Lower lobe of right lung (tissue), 2 donors: ENCODE measurements around the gene CTBP1. TPM values are rescaled to one million over a fixed set of nuclear protein-coding genes. Genes with fewer than 3 reads are reported as not detected.

Experiments
- ATAC-seq, 2 donors: fragments of 200-7000 bp; cut with Tn5 transposase; one replicate each; pipeline ENCODE4 v1.9.1; 2020 to 2022; ENCODE audit warnings: mild to moderate bottlenecking in 2 of 2, moderate library complexity in 2 of 2
- DNase-seq: peaks from one replicate; pipeline ENCODE4 v3.0.0-alpha.2; 2020
- H3K27ac ChIP-seq: fragments of 200-600 bp; one replicate; pipeline ENCODE4 v1.8.0; 2022
- H3K27me3 ChIP-seq: fragments of 200-600 bp; one replicate; pipeline ENCODE4 v1.8.0; 2022; ENCODE audit warnings: low read depth
- H3K36me3 ChIP-seq: fragments of 200-600 bp; one replicate; pipeline ENCODE4 v1.8.0; 2022; ENCODE audit warnings: mild to moderate bottlenecking
- H3K4me1 ChIP-seq: fragments of 200-600 bp; one replicate; pipeline ENCODE4 v1.8.0; 2022
- H3K4me3 ChIP-seq: fragments of 200-600 bp; one replicate; pipeline ENCODE4 v1.8.0; 2022; ENCODE audit warnings: mild to moderate bottlenecking
- H3K9me3 ChIP-seq: fragments of 200-600 bp; one replicate; pipeline ENCODE4 v1.8.0; 2022
- CTCF ChIP-seq: fragments of 200-600 bp; IDR thresholded peaks from one replicate; pipeline ENCODE4 v1.8.0; 2022; ENCODE audit warnings: antibody characterized with exemption, mild to moderate bottlenecking
- intact Hi-C: fragments of 100-400 bp; cut with DNase I; formaldehyde crosslinking; loops from one replicate; pipeline ENCODE4 v1.11.0; 2022
- total RNA-seq: library from RNA; stranded (reverse); fragmentation: NEBNext Ultra II Directional; extraction: Animal tissue kit (Norgen Biotek cat#: 25700); gene quantifications from one replicate; pipeline ENCODE4 v1.2.1, GENCODE V29; 2021
- donor health status: DM: no; HTN: yes; CAD: no; lungs with severe emphysema.

The CTBP1 gene
- total RNA-seq, 1 donor from 2014 or later = 165 TPM

- H3K27me3 ChIP-seq = no peaks in the 10 kb centered on the region
- peaks cover 60% of the 10 kb centered on the region for H3K4me1 ChIP-seq
- intact Hi-C loops = no loop called here
- no peak for TF ChIP-seq CTCF
- H3K4me3 ChIP-seq = no peak overlapping the region
- H3K9me3 ChIP-seq = no peaks in the 10 kb centered on the region
- no peak overlapping the region for H3K27ac ChIP-seq
- H3K36me3 ChIP-seq = peaks cover 22% of the 10 kb centered on the region
- DNase-seq (no peak), ATAC-seq (no peak)
Measured at GRCh38 chr4:1244081-1244977, 4.6 kb downstream of the CTBP1 start.

DNA sequence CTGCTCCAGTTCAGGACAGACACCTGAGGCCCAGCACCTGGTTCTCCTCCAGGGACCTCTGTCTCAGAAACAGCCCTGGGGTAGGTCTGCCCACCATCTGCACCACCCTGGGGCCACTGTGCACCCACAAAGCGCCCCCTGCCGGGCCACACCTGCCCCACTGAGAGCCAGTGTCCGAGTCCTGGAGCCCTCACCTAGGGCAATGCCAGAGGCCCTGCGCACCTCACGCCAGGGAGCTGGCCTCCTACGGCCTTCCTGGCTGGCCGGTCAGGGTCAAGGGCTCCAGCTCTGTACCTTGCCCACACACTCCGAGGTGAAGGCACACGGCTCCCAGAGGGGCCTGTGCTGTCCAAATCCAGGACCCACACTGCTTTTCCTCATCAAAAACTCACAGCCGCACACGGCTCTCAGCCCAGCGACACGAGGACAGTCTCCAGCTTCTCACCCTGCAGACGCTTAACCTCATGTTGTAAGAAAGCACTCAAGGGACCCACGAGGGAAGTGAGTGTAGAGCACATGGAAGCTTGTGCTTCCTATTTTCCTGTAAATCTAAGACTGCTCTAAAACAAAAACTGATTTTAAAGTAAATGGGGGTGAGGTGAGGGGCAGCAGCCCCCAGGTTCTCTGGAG, 5.4 kb downstream of the CTBP1 start:
- TF ChIP-seq CTCF = no peak
- no peaks in the 10 kb centered on the region for H3K9me3 ChIP-seq
- ATAC-seq = no peak
- DNase-seq = no peak
- H3K27me3 ChIP-seq = no peaks in the 10 kb centered on the region
- H3K4me1 ChIP-seq = peaks cover 60% of the 10 kb centered on the region
- H3K4me3 ChIP-seq = no peak overlapping the region
- H3K36me3 ChIP-seq = peaks cover 30% of the 10 kb centered on the region
- intact Hi-C loops = no loop called here
- no peak overlapping the region for H3K27ac ChIP-seq

- H3K4me1 ChIP-seq = peaks cover 60% of the 10 kb centered on the region
- no peak overlapping the region for H3K4me3 ChIP-seq
- H3K9me3 ChIP-seq = no peaks in the 10 kb centered on the region
- no peak overlapping the region for H3K27ac ChIP-seq
- no peak for ATAC-seq
- no peak for TF ChIP-seq CTCF
- no peak for DNase-seq
- H3K27me3 ChIP-seq = no peaks in the 10 kb centered on the region
- H3K36me3 ChIP-seq = peaks cover 37% of the 10 kb centered on the region
- intact Hi-C loops = no loop called here
Measured at GRCh38 chr4:1242506-1243450, 6.2 kb downstream of the CTBP1 start.

- H3K27ac ChIP-seq = no peak overlapping the region
- no peak for TF ChIP-seq CTCF
- no peaks in the 10 kb centered on the region for H3K9me3 ChIP-seq
- peaks cover 55% of the 10 kb centered on the region for H3K4me1 ChIP-seq
- peaks cover 38% of the 10 kb centered on the region for H3K36me3 ChIP-seq
- intact Hi-C loops = no loop called here
- no peaks in the 10 kb centered on the region for H3K27me3 ChIP-seq
- no peak overlapping the region for H3K4me3 ChIP-seq
- DNase-seq (no peak), ATAC-seq (no peak)
Measured at GRCh38 chr4:1241936-1242505, 6.9 kb downstream of the CTBP1 start.

DNA sequence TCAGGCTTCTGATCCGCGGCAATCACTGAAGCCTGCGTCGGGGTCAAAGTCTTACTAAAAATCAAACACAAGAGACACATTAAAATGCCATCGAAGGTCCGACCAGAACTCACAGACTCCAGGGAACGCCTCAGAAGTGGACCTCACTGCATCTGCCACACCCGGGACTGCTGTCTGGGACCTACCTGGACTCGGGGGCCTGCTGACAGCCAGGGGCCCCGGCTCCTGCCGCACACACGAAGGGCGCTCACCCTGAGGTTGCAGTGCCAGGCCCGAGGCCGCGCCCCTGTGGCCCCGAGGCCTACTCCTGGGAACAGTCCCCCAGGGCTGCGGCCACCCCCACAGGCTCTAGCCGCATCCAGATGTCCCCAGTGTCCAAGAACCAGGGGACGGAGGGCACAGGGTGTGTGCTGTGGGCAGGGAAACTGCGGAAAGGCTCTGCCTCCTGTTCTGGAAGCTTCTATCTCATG, 7.4 kb downstream of the CTBP1 start:
- H3K9me3 ChIP-seq = no peaks in the 10 kb centered on the region
- no peak for TF ChIP-seq CTCF
- H3K27ac ChIP-seq = no peak overlapping the region
- peaks cover 50% of the 10 kb centered on the region for H3K4me1 ChIP-seq
- H3K4me3 ChIP-seq = no peak overlapping the region
- H3K27me3 ChIP-seq = no peaks in the 10 kb centered on the region
- H3K36me3 ChIP-seq = peaks cover 38% of the 10 kb centered on the region
- intact Hi-C loops = no loop called here
- DNase-seq (no peak), ATAC-seq (no peak)
